Psoas muscle (tissue), 8 donors: ENCODE data around the gene ZNF668. TPM values are rescaled to one million over a fixed set of nuclear protein-coding genes. Genes with fewer than 3 reads are reported as not detected.

Experiments used
- ATAC-seq, 4 donors: fragments of 200-7000 bp; cut with Tn5 transposase; one replicate each; pipeline ENCODE4 v1.9.1; 2020; ENCODE audit warnings: moderate library complexity in 3 of 4, mild to moderate bottlenecking in 2 of 4
- DNase-seq, 2 donors: peaks; one replicate each; pipeline ENCODE4 v3.0.0-alpha.2; 2020
- H3K27ac ChIP-seq: fragments of 200-600 bp; one replicate; pipeline ENCODE4 v1.8.0; 2022
- H3K27me3 ChIP-seq, 3 donors: fragments of 200-600 bp in 1 of 3; one replicate each; pipeline versions ENCODE4 v1.6.1 to v1.8.0; 2013 to 2022; ENCODE audit warnings: low read length in 2 of 3, mild to moderate bottlenecking in 2 of 3, moderate library complexity in 1 of 3; ENCODE audit not compliant: insufficient read depth in 3 of 3
- H3K36me3 ChIP-seq, 2 donors: fragments of 200-600 bp in 1 of 2; one replicate each; pipeline versions ENCODE4 v1.6.1 to v1.8.0; 2013 to 2022; ENCODE audit warnings: low read depth in 1 of 2, mild to moderate bottlenecking in 1 of 2, moderate library complexity in 1 of 2; ENCODE audit not compliant: insufficient read depth in 1 of 2
- H3K4me1 ChIP-seq: fragments of 200-600 bp; one replicate; pipeline ENCODE4 v1.8.0; 2022
- H3K4me3 ChIP-seq: fragments of 200-600 bp; one replicate; pipeline ENCODE4 v1.8.0; 2022; ENCODE audit warnings: mild to moderate bottlenecking
- H3K9me3 ChIP-seq: fragments of 200-600 bp; one replicate; pipeline ENCODE4 v1.8.0; 2022
- WGBS, 3 donors: extraction: QIAGEN DNeasy Blood & Tissue Kit; methylation state at CpG; one replicate each; pipeline versions ENCODE4 v1.1.6 to v1.1.7; 2013; 5-methylcytosine and 5-hydroxymethylcytosine counted together
- intact Hi-C, 2 donors: fragments of 100-400 bp; cut with DNase I; formaldehyde crosslinking; loops; one replicate each; pipeline versions ENCODE4 v1.11.0 to v1.14.2; 2022
- polyA plus RNA-seq, 3 donors: library from polyadenylated mRNA; stranded (reverse); fragments of 200-250 nt; gene quantifications; one replicate each; pipeline ENCODE4 v1.2.3, GENCODE V29; 2013
- total RNA-seq, 4 donors: library from RNA; stranded (reverse); fragmentation: NEBNext Ultra II Directional in 2 of 4; extraction: Animal tissue kit (Norgen Biotek cat#: 25700) in 2 of 4; gene quantifications; one replicate each; pipeline versions ENCODE4 v1.2.1 to v1.2.4, GENCODE V29; 2021 to 2023
- TF ChIP-seq, protein P1 (sequence below): fragments of 200-600 bp; IDR thresholded peaks from one replicate; pipeline ENCODE4 v1.8.0; 2022; ENCODE audit warnings: antibody characterized with exemption
- donor health status: healthy with polysubstance abuse.
- donor health status: DM: no; HTN: no; CAD: no; lungs with moderate emphysema.
- donor health status: Bipolar disorder and iron deficiency.
- donor health status: healthy.
- donor health status: DM: yes; HTN: yes; CAD: no.
- donor health status: DM: no; HTN: no; CAD: no.
- donor health status: DM: no; HTN: no; CAD: no.
- donor health status: DM: yes; HTN: yes; CAD: no.

ZNF668 gene
- total and polyA plus RNA-seq, 7 donors: 5.3 to 12.3 (median 7.2) TPM

DNA sequence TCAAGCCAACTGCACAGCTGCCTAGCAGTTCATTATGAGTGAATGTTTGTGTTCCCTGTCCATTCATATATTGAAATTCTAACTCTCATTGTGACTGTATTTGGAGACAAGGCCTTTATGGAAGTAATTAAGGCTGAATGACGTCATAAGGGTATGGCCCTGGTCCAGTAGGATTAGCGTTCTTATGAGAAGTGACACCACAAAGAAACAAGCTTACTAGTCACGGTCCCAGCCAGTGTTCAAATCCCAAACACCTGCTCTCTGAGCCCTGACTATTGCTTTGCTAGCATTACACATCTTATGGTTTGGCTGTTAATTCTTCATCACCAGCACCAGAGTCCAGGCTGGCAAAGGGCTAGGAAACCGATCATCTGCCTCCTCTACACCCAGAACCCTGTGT, 2.2 kb downstream of the ZNF668 start:
- Histone ChIP-seq H3K4me1 (peaks cover 20% of the 10 kb centered on the region), H3K9me3 (no peaks in the 10 kb centered on the region), H3K4me3 (peak overlapping the region; percentile 93), H3K27ac (peak overlapping the region; percentile 97), H3K27me3 (no peaks in the 10 kb centered on the region), H3K36me3 (peaks cover 0 to 15% of the 10 kb centered on the region in 2 donors)
- intact Hi-C loops: loop anchor here (2.0 kb wide), 2 partner anchors 37 to 39 kb away; partner anchors contain the start of gene STX4 (in 1 of the 2)
- DNase-seq (no peak), ATAC-seq (no peak)
- 10 to 13% (median 12%) methylated on average over 4 of the region's 4 CpGs for WGBS, 3 donors
- TF ChIP-seq, protein P1, sequence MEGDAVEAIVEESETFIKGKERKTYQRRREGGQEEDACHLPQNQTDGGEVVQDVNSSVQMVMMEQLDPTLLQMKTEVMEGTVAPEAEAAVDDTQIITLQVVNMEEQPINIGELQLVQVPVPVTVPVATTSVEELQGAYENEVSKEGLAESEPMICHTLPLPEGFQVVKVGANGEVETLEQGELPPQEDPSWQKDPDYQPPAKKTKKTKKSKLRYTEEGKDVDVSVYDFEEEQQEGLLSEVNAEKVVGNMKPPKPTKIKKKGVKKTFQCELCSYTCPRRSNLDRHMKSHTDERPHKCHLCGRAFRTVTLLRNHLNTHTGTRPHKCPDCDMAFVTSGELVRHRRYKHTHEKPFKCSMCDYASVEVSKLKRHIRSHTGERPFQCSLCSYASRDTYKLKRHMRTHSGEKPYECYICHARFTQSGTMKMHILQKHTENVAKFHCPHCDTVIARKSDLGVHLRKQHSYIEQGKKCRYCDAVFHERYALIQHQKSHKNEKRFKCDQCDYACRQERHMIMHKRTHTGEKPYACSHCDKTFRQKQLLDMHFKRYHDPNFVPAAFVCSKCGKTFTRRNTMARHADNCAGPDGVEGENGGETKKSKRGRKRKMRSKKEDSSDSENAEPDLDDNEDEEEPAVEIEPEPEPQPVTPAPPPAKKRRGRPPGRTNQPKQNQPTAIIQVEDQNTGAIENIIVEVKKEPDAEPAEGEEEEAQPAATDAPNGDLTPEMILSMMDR: no peak

DNA sequence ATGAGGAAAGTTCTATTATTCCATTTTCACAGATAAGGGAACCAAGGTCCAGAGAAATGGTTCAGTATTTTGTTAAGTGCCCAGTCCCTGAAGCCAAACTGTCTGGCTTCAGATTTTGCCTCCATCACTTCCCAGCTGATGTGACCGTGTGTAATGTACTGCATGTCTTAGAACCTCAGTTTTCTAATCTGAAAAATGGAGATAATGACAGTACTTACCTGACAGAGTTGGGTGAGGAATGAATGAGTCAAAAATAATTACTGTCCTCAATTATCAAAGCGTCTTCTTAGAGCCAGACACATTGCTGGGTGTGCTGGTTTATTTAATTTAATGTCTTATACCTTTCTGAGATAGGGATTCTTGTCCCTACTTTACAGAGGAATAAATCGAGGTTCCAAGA, 6.7 kb downstream of the ZNF668 start:
- H3K4me3 ChIP-seq: no peak overlapping the region
- no peak for ATAC-seq
- DNase-seq: no peak
- WGBS, 3 donors: 91 to 96% (median 94%) methylated on average over 3 of the region's 3 CpGs
- no peak overlapping the region for H3K27ac ChIP-seq
- TF ChIP-seq, protein P1: no peak
- no peaks in the 10 kb centered on the region for H3K27me3 ChIP-seq
- intact Hi-C loops: no loop called here
- peaks cover 15% of the 10 kb centered on the region for H3K4me1 ChIP-seq
- H3K36me3 ChIP-seq: peaks cover 0 to 10% of the 10 kb centered on the region in 2 donors
- H3K9me3 ChIP-seq: no peaks in the 10 kb centered on the region

DNA sequence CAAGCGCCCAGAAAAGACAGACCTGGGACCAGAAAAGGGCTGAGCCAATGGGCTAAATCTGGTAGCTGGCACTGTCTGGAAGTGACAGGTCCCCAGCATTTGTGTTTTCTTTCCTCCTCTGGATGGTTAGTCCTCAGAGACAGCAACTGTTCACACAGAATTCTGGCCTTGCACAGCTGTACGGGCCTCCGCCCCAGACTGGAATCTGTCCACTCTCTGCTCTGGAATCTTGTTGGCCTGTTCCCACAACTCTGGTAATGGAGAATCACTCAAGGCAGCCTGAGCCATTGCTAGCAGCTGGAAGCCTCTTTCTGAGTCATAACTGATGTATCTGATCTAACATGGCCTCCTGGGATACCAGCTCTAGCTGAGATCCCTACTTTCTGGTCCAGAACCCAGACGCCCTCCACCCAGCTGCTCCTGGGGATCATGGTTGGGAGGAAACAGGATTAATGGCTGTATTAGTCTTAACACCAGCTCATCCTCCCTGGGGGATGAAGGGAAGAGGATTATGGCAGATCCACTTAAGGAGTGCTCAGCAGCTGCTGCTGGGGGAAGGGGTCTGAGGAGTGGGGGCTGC, 9.1 kb downstream of the ZNF668 start:
- Histone ChIP-seq H3K27ac (peak overlapping the region; percentile 81), H3K27me3 (no peaks in the 10 kb centered on the region), H3K4me3 (no peak overlapping the region), H3K9me3 (no peaks in the 10 kb centered on the region), H3K4me1 (peaks cover 11% of the 10 kb centered on the region), H3K36me3 (peaks cover 0 to 34% of the 10 kb centered on the region in 2 donors)
- DNase-seq (peak; percentile 80 to 84), ATAC-seq (peak; percentile 92 to 97 (median 94))
- WGBS, 3 donors: 25 to 34% (median 26%) methylated on average over 4 of the region's 4 CpGs
- intact Hi-C loops: no loop called here
- TF ChIP-seq, protein P1: no peak

DNA sequence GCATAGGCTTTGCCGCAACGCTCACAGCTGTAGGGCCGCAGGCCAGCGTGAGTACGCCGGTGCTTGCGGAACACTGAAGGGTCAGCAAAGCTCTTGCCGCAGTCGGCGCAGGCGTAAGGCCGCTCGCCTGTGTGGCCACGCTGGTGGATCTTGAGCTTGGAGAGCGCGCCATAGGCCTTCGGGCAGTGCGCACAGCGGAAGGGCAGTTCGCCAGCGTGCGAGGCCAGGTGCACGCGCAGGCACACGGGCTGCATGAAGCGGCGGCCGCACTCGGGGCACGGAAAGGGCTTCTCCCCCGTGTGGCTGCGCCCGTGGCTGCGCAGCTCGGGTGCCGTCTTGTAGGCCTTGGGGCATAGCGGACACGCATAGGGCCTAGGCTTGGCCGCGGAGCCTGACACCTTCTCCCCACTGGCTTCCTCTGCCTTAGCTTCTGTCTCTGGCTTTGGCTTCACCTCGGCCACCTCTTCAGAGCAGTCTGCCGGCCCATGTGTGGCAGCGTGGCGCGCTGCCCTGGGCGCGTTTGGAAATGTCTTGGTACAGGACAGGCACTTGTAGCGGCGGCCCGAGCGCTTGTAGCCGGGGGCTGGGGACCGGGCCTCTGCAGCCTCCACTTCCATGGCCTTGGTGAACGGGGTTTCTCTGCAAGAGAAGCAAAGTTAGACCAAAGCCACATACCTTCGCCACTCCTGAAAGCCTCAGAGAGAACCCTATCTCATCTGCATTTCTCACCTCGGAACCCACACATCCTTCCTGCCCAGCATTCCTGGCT, 10.0 kb downstream of the ZNF668 start:
- Histone ChIP-seq H3K27me3 (no peaks in the 10 kb centered on the region), H3K27ac (peak overlapping the region; percentile 81), H3K4me1 (peaks cover 11% of the 10 kb centered on the region), H3K4me3 (no peak overlapping the region), H3K9me3 (no peaks in the 10 kb centered on the region), H3K36me3 (peaks cover 0 to 39% of the 10 kb centered on the region in 2 donors)
- WGBS, 3 donors: 89 to 91% (median 91%) methylated on average over 44 to 56 of the region's 56 CpGs
- ATAC-seq (no peak), DNase-seq (peak in 1 of 2 donors; percentile 55)
- intact Hi-C loops: no loop called here
- TF ChIP-seq, protein P1: no peak
